Right kidney (tissue), 1 donor: ENCODE measurements around the gene ANKRD29.
A peak's percentile ranks its signal among the peaks of the same experiment; 100 is the strongest.
"Not testable (repeated sequence)": the region's sequence is repeated elsewhere in the genome, so short reads cannot be mapped to it uniquely, and the experiment has no call there.

Experiments used
- DNase-seq: peaks from one replicate; pipeline ENCODE4 v3.0.0-alpha.2; 2016

Gene ANKRD29

DNA sequence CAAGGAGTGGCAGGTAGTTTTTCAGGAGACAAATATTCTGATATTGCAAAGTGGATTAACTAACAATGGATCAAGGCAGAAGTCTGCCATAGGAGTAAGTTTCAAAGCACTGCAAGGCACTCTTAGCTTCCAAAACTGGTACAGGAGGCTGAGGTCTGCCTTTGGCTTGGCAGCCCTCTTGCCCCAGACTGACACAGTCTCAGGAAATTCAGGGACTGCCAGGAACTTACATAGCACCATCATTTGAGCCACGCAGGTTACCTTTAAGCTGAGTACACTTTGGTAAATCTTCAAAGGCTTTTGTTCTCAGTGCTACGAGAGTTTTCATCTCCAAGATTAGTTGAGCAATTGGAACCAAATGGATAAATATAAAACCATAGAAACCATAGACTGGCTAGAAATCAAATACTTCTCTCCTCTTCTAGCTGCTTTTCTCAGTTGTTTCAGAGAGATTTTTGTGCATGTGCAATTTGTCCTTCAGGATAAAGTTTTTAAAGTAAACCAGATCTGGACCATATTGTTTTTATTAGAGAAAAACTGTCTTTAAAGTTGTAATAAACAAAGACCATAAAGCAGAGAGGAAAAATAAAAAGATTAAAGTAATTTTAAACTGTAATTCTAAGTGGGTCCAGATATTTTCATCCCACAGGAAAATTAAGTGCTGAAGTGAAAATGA lies 18.8 kb downstream of the ANKRD29 start:
- DNase-seq: no peak

DNA sequence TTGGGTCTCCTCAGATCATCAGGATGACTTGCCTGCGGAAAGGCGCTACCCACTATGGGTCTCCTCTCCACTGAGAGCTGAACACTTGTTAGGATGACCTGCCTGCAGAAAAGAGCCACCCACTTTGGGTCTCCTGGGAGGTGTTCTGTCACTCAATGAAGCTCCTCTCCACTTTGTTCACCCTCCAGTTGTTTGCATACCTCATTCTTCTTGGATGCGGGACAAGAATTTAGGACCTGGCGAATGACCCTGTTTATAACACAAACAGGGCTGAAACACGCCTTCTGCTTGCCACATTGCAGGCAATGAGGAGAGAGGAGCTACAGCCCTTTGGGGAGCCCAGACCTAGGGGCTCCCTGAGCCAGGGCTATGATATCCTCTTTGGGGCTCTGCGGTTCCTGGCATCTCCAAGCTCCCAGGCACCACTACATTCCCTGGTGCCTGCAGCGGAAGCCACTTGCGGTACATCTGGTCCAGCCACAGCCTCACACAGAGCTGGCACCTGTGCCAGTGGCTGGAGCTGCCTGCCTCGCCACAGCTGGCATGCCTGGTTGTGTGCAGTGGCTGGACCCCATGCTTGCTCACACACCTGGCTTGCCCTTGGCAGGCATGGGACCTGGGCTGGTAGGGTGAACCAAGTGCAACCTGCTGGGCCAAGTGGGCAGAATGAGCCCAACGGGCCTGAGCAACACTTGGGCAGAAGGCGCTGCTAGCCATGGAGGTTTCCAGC lies 20.6 kb downstream of the ANKRD29 start:
- DNase-seq: no peak

DNA sequence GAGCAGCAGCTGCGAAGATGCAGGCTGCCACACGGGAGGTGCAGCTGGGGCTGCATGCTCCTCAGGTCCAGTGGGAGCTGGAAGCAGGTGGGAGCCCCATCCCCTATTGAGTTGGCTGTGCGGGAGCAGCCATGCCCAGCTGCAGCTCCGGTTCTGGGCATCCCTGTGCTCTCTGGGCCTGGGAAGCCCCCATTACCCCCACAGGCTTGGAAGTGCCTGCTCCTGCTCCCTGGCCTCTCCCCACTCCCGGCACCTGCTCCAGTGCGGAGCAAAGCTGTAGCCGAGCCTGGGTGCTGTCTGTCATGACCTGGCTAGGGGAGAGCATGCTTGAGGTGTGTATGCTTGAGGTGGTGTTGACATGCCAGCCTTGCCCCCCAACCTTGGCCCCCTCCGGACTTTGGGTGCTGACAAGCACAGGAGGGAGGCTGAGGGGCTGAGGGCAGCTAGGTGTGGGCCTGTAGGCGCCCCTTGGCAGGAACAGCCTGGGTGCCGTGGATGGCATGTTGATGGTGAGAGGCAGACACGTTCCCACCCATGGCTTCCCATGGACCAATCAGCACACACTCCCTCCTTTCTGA lies 21.5 kb downstream of the ANKRD29 start:
- no peak for DNase-seq

DNA sequence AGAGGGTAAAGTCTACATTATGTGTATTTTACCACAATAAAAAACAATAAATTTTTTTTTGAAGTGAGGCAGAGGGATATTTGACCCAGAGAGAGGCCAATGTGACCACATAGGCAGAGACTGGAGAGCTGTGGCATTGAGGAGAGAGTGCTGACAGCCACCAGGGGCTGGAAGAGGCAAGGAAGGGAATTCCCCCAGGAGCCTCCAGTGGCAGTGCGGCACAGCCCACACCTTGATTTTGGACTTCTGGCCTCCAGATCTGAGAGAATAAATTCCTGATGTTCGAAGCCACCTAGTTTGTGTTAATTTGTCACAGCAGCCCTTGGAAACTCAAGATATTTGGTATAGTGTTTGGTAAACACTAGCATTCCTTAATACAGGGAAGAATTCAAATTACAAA lies 22.7 kb downstream of the ANKRD29 start:
- no peak for DNase-seq

DNA sequence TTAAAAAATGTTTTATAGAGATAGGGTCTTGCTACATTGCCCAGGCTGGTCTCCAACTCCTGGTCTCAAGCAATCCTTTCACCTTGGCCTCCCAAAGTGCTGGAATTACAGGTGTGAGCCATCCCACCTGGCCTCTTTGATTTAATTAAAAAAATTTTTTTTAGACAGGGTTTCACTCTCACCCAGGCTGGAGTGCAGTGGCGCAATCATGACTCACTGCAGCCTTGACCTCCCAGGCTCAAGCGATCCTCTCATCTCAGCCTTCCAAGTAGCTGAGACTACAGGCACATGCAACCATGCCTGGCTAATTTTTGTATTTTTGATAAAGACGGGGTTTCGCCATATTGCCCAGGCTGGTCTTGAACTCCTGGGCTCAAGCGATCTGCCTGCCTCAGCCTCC lies 26.3 kb downstream of the ANKRD29 start:
- not testable (repeated sequence) for DNase-seq

DNA sequence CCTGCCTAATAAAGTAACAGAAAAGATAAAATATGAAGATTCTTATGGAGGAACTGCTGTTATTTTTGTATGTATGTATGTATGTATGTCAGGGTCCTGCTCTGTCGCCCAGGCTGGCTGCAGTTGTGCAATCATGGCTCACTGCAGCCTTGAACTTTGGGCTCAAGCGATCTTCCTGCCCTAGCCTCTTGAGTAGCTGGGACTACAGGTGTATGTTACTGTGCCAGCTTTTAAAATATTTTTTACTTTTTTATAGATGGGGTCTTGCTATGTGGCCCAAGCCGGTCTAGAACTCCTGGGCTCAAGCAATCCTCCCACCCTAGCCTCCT lies 26.7 kb downstream of the ANKRD29 start:
- no peak for DNase-seq

DNA sequence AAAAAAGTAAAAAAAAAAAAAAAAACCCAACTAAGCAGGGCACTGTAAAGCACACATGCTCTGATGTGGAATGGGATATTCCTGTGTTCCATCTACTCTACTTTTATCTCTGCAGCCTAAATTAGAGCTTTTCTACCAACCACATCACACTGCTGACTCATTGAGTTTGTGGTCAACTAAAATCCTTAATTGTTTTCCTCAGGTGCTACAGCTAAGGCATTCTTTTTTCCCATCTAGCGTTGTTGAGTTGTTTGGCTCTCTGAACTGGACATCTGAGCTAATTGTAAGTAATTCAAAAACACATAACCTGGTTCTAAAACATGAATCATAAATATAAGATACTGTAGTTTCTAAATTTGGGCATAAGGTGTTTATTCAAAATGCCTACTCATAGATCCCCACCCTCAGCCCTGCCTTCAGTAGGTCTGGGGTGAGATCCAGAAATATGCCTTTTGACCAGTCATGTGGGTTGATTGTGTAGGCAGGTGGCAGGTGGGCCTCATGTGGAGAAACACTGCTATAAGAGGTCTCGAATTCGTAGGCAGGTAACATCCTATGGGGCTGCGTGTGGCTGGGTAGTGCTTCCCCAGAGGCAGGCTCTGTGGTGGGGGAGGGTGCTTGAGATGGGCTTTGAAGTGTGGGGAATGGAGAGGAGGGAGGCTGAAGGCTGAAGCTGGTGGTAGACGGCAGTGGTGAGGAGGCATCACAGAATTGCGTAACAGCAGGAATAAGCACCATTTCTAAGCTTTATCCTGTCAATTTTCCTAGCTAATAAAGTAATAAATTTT lies 27.2 kb downstream of the ANKRD29 start:
- no peak for DNase-seq

DNA sequence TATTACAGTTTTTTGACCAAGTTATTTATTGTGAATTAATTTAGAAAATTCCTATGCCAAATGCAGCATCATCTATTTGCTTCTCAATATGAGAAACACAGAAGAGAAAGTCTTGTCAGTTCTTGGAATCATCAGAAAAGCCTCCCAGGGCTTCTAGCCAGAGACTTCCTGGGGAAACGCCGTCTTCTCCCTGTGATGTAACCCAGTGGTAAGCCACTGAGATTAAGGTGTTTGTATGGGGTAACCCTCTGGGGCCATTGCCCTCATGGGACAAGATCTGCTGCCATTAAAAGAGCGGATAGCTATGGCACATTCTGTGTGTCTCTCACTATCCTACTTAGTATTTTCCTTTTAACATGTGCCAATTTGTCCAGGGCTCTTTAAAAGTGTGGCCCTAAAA lies 28.0 kb downstream of the ANKRD29 start:
- no peak for DNase-seq

DNA sequence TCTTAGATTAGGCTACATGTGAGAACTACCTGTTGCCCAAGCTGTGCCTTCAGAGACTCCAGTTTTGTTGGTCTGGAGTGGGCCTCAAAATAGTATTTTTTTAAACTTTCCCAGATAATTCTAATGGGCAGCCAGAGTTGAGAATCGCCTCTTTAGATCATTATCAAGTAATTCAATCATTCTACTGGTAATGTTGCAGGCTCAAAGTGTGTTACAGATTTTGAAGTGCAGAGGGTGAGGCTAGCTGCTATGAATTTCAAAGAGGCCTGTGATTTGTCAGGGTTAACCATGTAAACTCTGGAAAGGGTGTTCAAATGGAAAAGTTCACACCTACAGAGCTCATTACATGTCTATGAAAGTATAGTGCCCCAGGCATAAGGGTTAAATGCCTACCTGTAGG lies 30.1 kb downstream of the ANKRD29 start:
- no peak for DNase-seq

DNA sequence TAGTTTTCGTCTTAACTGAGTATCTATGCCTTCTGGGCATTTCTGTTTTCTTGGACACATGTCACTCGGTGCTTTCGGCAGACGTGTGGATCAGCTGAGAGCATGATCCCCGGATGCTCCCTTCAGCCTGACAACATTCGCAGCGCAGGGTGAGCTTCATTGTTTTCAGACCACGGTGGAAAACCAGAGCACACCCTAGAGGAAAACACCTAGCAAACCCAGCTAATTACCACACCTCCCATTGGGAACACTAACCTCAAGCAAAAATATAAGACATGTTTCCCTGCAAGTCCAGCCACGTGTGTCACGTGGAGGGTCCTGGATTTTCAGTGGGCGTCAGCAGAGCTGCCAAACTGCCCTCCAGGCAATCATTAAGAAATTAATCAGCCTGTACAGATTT lies 31.0 kb downstream of the ANKRD29 start:
- no peak for DNase-seq

DNA sequence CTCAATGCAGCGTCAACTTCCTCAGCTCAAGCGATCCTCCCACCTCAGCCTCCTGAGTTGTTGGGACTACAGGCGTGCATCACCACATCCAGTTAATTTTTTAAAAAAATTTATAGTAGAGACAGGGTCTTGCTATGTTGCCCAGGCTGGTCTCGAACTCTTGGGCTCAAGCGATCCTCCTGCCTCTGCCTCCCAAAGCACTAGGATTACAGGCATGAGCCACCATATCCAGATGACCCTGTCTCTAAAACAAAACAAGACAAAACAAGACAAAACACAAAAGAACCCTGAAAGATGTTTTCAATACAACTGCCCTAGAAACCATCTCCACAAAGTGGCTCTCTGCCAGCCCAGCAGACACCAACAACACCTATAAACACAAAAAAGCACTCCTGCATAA lies 31.4 kb downstream of the ANKRD29 start:
- DNase-seq: no peak

DNA sequence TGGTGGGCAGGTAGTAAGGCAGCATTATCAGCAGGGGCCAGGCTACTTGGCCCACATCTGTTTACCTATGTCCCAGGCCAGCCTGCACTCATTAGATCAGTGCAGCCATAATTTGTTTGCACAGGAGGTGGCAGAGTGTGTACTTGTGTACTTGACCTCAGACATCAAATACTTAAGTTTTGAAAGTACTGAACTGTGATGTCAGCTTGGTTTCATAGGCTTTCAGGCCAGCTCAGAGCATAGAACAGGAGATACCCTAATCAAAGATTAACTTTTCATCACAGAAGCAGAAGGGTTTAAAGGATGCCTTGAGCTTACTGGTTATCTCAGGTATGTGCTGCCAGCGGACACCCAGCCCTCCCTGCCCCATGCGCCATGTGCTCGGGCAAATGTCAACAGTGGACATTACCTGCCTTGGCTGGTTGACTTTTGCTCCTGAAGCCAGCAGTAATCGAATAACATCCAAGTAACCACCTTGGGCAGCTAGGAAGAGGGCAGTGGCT lies 33.2 kb downstream of the ANKRD29 start:
- DNase-seq: no peak

DNA sequence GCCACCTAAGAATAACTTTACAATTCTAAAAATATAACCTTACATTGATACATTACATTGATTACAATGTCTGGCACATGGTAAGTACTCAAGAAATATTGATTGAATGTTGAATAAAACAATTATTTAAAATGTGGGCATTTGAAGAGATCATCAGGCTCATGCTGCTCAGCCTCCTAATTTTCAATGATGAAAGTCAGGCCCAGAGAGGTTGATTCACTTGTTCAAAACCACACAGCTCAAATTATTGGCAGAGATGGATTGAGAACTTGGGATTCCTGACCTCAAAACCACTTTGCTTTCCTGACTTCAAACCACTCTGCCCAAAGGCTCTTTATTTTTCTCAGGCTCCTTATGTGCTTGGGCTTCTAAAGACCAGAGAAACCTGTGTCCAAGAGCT lies 34.7 kb downstream of the ANKRD29 start:
- DNase-seq: no peak

DNA sequence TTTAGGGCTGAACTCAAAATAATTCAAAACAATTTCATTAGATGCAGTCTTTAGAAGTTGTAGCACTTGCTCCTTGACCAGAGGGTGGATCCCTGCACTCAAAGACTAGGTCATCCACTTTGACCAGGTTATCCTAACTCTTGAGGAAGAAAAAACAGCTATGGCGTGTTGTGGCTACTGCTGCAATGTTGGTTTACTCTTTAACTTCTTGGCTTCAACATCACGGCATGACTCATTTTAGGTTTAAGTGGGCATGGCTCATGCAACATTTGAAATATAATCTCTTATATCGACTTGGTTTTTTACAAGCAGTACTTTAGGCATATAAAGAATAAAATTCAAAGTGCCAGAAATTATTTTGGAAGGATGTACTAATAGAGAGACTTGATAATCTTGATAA lies 35.4 kb downstream of the ANKRD29 start:
- no peak for DNase-seq

DNA sequence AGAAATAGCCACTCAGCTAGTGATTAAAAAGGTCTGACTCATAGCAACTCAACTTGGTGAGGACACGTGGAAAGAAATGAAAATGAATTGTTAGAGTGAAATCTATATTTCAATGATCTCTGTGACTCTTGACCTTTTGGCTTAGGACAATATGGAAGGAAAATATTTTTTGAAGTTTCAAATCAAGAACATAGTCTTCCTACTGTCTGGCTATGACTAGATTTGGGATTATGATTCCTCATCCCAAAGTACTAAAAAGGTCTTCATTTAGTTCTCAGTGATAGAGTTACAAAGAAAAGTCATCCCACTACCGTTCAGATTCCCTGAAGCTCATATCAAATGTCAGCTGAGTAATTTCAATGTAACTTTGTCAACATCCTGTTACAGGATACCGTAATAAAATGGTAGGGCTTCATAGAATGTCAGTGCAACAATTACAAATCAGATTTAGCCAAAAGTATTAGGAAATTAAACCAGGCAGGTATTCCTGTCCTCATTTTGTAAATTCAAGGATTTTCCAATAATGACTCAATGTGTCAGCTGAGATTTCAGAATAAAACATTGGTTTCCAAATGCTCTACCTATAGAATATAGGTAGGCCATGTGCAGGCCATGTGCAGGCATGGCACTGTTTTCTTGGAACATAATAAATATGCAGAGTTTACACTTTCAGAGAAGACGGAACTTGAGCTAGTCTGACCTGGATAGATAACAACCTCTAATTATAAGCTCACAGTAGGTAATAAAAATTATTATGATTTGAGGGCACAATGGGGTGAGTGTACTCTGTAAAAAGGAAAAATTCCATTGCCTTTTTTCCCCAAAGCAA lies 36.0 kb downstream of the ANKRD29 start:
- no peak for DNase-seq

DNA sequence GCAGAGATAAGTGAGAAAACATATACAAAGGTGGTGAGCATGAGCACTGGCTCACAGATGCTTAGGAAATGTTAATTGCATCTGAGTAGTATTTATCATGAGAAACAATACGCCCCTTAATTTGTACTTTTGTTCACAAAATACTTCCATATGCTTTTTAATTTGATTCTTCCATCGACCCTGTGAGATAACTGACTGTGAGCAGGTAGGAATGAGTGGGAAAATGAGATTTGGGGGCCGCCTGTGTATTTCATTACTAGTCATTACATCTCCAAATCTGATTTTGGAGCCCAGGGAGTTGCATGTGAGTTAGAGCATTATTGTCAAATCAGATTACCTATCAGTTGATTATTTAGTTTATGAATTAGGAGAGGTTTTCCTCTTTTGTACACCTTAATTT lies 39.7 kb downstream of the ANKRD29 start:
- no peak for DNase-seq

DNA sequence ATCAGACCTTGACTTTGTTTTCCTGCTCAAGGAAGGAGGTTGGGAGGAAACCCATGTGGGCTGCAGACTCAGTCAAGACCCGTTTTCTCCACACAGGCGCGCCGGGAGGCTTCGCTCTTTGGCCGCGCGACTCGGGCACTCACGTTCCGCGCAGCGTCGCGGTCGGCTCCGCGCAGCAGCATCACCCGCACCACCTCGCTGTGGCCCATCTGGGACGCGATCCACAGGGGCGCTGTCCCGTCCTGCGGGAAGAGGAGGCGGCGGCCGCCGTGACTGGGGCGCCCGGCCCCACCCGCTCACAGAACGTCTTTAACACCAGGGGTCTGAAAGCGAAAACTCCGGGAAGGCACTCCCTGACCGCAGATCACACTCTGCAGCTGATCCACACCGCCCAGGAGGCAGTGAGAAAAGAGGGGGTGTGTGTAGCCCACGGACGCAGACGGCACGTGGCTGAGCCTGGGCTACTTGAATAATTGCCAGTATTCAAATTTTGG lies 43.3 kb downstream of the ANKRD29 start:
- peak; percentile 70 for DNase-seq

DNA sequence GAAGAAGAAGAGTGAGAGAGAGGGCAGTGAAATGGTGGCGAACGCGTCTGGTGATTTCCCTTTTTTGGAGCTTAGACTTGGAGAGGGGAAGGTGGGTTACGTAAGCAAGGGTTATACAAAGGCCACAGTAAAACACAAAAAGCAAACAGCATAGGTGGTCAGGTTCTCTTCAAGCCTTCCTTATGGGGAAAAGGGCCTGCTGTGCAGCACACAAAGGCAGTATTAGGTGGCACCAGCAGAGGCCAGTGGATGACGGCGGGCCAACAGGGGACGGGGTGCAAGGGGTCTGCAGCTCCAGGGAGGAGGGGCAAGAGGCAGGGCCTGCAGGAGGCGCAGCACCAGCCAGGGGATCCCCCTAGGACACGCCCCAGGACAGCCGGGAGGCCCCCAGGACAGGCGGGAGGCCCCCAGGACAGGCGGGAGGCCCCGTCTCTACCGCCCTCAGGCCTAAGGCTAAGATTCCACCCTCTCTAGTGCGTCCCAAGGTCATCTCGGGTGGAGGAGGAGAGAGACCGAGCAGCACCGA lies 43.8 kb downstream of the ANKRD29 start:
- no peak for DNase-seq

DNA sequence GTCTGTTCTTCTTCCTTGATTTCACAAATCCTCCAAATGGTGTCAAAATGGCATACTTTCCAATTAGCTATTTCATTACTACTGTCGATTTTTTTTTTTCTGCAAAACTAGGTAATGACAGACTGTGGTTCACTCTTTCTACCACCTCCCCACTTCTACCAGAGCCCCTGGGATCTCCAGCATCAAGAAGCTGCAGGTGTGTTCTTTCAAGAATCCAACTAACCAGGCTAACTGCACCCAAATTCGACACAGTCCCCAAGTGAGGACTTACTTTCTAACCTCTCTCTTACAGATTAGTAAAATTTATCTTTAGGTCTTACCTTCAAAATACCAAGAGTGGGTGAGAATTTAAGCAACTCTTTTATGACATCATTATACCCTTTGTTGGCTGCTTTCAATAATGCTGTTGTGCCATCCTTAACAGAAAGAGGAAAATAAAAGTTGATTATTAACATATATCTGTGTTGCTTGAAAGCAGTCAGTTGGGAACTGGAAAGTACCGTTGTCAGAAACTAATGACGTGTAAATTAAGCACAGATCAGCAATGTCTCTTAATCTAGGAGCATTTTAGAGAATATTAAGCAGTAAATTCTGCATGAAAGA lies 45.2 kb downstream of the ANKRD29 start:
- DNase-seq: peak; percentile 6

DNA sequence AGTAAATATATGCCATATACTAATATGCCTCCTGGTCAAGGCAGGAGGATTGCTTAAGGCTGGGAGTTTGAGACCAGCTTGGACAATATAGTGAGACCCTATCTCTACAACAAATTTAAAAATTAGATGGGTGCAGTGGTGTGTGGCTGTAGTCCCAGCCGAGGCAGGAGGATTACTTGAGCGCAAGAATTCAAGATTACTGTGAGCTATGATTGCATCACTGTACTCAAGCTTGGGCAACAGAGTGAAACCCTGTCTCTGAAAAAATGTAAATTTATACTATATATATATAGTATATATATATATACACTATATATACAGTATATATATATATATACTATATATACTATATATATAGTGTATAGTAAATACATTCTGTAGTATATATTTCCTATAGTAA lies 46.5 kb downstream of the ANKRD29 start:
- DNase-seq: no peak

DNA sequence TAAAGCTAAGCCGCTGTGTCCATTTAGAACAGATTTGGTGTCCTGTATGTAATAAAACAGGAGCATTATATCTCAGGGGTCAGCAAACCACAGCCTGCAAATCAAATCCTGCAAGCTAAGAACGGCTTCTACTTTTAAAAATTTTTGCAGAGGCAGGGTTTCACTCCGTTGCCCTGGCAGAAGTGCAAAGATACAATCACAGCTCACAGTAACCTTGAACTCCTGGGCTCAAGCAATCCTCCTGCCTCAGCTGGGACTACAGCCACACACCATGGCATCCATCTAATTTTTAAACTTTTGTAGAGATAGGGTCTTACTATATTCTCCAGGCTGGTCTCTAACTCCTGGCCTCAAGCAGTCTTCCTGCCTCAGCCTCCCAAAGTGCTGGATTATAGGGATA lies 47.8 kb downstream of the ANKRD29 start:
- no peak for DNase-seq
